ENCODE measurements around the gene GPX4. TPM values are rescaled to one million over a fixed set of nuclear protein-coding genes. Genes with fewer than 3 reads are reported as not detected.

GPX4 gene
- total and polyA plus RNA-seq, 2 of the 13 experiments (the other 11 are each of a cell fraction or from before 2014, with no cell fraction given): 535 to 613 TPM

DNA sequence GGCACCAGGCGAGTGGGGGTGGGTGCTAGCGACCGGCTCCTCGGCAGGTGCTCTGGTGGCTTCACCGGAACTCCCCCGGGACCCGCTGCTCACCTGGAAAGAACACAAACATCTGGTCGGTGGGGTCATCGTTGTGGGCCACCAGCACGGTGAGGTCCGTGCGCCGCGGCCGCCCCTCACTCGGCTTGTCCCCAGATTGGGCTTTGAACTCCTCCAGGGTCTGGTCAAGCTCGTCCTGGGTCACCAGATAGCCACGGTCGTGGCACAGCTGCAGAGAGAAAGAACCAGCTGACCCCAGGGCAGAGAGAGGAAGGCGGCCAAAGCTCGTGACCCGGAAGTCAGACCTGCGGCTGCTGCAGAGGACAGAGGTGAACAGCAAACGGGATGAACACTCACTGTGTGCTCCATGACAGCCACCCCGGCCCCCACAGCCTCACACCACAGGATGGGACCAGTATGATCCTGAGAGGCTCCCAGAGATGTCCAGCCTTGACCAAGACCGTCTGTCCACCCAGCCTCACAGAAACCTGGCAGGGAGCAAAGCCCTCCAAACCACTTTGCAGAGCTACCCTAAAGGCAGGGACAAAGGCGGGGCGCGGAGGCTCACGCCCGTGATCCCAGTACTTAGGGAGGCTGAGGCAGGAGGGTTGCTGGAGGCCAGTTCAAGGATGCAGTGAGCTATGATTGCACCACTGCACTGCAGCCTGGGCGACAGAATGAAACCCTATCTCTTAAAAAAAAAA lies 9.8 kb upstream of the GPX4 start (continued):
- TF ChIP-seq, protein P1, sequence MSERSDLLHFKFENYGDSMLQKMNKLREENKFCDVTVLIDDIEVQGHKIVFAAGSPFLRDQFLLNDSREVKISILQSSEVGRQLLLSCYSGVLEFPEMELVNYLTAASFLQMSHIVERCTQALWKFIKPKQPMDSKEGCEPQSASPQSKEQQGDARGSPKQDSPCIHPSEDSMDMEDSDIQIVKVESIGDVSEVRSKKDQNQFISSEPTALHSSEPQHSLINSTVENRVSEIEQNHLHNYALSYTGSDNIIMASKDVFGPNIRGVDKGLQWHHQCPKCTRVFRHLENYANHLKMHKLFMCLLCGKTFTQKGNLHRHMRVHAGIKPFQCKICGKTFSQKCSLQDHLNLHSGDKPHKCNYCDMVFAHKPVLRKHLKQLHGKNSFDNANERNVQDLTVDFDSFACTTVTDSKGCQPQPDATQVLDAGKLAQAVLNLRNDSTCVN (CRISPR knock-in tag; IDR thresholded peaks at IDR 0.05; ENCODE audit: borderline replicate concordance): no peak
- TF ChIP-seq ZNF205 (CRISPR knock-in tag; IDR thresholded peaks at IDR 0.05) (no peak), HNF4G (IDR thresholded peaks at IDR 0.05; ENCODE audit: borderline replicate concordance, low read depth, low read length) (no peak), HNF4G (CRISPR knock-in tag; IDR thresholded peaks at IDR 0.05; ENCODE audit: borderline replicate concordance, low read depth) (0 out of 2 replicates have a peak, but pooled peaks have one; percentile 32), FOXK2 (IDR thresholded peaks at IDR 0.05) (no peak), ONECUT2 (CRISPR knock-in tag; IDR thresholded peaks at IDR 0.05) (no peak), RFX5 (IDR thresholded peaks at IDR 0.05; ENCODE audit: low read depth, low read length) (no peak), TEAD2 (CRISPR knock-in tag; IDR thresholded peaks at IDR 0.05) (no peak), HNF4A (CRISPR knock-in tag; IDR thresholded peaks at IDR 0.05) (peak; percentile 29; the same call in 1 of the 2 replicates), ESRRA (CRISPR knock-in tag; IDR thresholded peaks at IDR 0.05; ENCODE audit: low read depth) (no peak), HDAC2 (CRISPR knock-in tag; IDR thresholded peaks at IDR 0.05) (peak; percentile 50; the same call in 1 of the 2 replicates), CCAR2 (optimal IDR thresholded peaks at IDR 0.05; ENCODE audit: low read depth, low read length) (no peak), ZSCAN21 (CRISPR knock-in tag; IDR thresholded peaks at IDR 0.05; ENCODE audit: borderline replicate concordance) (no peak; the same call in 1 of the 2 replicates)
- TF ChIP-seq, protein P2, sequence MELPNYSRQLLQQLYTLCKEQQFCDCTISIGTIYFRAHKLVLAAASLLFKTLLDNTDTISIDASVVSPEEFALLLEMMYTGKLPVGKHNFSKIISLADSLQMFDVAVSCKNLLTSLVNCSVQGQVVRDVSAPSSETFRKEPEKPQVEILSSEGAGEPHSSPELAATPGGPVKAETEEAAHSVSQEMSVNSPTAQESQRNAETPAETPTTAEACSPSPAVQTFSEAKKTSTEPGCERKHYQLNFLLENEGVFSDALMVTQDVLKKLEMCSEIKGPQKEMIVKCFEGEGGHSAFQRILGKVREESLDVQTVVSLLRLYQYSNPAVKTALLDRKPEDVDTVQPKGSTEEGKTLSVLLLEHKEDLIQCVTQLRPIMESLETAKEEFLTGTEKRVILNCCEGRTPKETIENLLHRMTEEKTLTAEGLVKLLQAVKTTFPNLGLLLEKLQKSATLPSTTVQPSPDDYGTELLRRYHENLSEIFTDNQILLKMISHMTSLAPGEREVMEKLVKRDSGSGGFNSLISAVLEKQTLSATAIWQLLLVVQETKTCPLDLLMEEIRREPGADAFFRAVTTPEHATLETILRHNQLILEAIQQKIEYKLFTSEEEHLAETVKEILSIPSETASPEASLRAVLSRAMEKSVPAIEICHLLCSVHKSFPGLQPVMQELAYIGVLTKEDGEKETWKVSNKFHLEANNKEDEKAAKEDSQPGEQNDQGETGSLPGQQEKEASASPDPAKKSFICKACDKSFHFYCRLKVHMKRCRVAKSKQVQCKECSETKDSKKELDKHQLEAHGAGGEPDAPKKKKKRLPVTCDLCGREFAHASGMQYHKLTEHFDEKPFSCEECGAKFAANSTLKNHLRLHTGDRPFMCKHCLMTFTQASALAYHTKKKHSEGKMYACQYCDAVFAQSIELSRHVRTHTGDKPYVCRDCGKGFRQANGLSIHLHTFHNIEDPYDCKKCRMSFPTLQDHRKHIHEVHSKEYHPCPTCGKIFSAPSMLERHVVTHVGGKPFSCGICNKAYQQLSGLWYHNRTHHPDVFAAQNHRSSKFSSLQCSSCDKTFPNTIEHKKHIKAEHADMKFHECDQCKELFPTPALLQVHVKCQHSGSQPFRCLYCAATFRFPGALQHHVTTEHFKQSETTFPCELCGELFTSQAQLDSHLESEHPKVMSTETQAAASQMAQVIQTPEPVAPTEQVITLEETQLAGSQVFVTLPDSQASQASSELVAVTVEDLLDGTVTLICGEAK (IDR thresholded peaks at IDR 0.05): no peak
- TF ChIP-seq, protein P2 (CRISPR knock-in tag; IDR thresholded peaks at IDR 0.05): no peak
- TF ChIP-seq, protein P3, sequence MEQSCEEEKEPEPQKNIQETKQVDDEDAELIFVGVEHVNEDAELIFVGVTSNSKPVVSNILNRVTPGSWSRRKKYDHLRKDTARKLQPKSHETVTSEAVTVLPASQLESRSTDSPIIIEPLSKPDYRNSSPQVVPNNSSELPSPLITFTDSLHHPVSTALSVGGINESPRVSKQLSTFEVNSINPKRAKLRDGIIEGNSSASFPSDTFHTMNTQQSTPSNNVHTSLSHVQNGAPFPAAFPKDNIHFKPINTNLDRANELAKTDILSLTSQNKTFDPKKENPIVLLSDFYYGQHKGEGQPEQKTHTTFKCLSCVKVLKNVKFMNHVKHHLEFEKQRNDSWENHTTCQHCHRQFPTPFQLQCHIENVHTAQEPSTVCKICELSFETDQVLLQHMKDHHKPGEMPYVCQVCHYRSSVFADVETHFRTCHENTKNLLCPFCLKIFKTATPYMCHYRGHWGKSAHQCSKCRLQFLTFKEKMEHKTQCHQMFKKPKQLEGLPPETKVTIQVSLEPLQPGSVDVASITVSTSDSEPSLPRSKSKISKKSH (CRISPR knock-in tag; IDR thresholded peaks at IDR 0.05; ENCODE audit: borderline replicate concordance): no peak
- TF ChIP-seq, protein P4, sequence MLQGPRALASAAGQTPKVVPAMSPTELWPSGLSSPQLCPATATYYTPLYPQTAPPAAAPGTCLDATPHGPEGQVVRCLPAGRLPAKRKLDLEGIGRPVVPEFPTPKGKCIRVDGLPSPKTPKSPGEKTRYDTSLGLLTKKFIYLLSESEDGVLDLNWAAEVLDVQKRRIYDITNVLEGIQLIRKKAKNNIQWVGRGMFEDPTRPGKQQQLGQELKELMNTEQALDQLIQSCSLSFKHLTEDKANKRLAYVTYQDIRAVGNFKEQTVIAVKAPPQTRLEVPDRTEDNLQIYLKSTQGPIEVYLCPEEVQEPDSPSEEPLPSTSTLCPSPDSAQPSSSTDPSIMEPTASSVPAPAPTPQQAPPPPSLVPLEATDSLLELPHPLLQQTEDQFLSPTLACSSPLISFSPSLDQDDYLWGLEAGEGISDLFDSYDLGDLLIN (CRISPR knock-in tag; IDR thresholded peaks at IDR 0.05; ENCODE audit: borderline replicate concordance): no peak
